Transverse colon (tissue), 4 donors: ENCODE results near the gene WNT2B.

Experiments used
- CTCF ChIP-seq, 5 experiments: fragments of 200-600 bp in 3 of 5; fragments of 450-650 bp in 2 of 5; sonication (generic) in 3 of 5; IDR thresholded peaks; 1 replicate in 2 of 5; 2 replicates in 3 of 5; pipeline ENCODE4 v1.5.1; 2016 to 2017; ENCODE audit warnings: antibody characterized with exemption in 5 of 5, inconsistent platforms in 3 of 5, mild to moderate bottlenecking in 2 of 5, moderate library complexity in 1 of 5
- POLR2AphosphoS5 ChIP-seq, 3 donors: sonication (generic); formaldehyde crosslinking; IDR thresholded peaks; one replicate each; pipeline ENCODE4 v1.6.1; 2016; ENCODE audit warnings: antibody characterized with exemption in 3 of 3

DNA sequence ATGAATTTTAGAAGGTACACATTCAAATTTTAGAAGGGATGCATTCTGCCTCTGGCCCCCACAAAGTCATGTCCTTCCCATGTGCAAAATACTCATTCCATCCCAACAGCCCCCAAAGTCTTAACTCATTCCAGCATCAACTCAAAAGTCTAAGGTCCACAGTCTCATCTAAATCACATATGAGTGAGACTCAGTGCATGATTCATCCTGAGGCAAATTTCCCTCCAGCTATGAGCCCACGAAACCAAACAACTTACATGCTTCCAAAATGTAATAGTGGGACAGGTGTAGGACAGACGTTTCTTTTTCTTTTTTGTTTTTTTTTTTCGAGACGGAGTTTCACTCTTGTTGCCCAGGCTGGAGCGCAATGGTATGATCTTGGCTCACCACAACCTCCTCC lies 12.5 kb upstream of the WNT2B start:
- no peak for TF ChIP-seq CTCF (IDR thresholded peaks at IDR 0.05)
- TF ChIP-seq POLR2AphosphoS5 (IDR thresholded peaks at IDR 0.05) = no peak
